Peyer's patch (tissue), 4 donors: ENCODE measurements around the gene METTL22. TPM values are rescaled to one million over a fixed set of nuclear protein-coding genes. Genes with fewer than 3 reads are reported as not detected.

ENCODE experiments used
- DNase-seq, 3 donors: peaks; one replicate each; pipeline ENCODE4 v3.0.0-alpha.2; 2017 to 2019
- H3K27ac ChIP-seq, 4 donors: fragments of 200-600 bp; sonication (generic); one replicate each; pipeline ENCODE4 v1.5.1; 2016 to 2019
- H3K27me3 ChIP-seq, 2 donors: fragments of 200-600 bp; sonication (generic); one replicate each; pipeline ENCODE4 v1.5.1; 2019
- H3K36me3 ChIP-seq, 3 donors: fragments of 200-600 bp; sonication (generic); one replicate each; pipeline ENCODE4 v1.5.1; 2016 to 2019
- H3K4me1 ChIP-seq, 4 donors: fragments of 200-600 bp; sonication (generic); one replicate each; pipeline ENCODE4 v1.5.1; 2016 to 2019
- H3K4me3 ChIP-seq, 4 donors: fragments of 200-600 bp; sonication (generic); 1 replicate in 3 of 4; 2 replicates in 1 of 4; pipeline ENCODE4 v1.5.1; 2016 to 2019; ENCODE audit warnings: mild to moderate bottlenecking in 1 of 4
- H3K9me3 ChIP-seq, 4 donors: fragments of 200-600 bp; sonication (generic); one replicate each; pipeline ENCODE4 v1.5.1; 2016 to 2019; ENCODE audit warnings: mild to moderate bottlenecking in 1 of 4
- CTCF ChIP-seq, 6 experiments: fragments of 450-650 bp in 4 of 6; fragments of 200-600 bp in 2 of 6; sonication (generic) in 1 of 6; IDR thresholded peaks; one replicate each; pipeline ENCODE4 v1.5.1; 2017 to 2019; ENCODE audit warnings: antibody characterized with exemption in 6 of 6, mild to moderate bottlenecking in 3 of 6, moderate library complexity in 1 of 6
- POLR2A ChIP-seq, 2 donors: fragments of 450-650 bp; IDR thresholded peaks; one replicate each; pipeline ENCODE4 v1.5.1; 2017; ENCODE audit warnings: antibody characterized with exemption in 2 of 2, mild to moderate bottlenecking in 2 of 2, moderate library complexity in 2 of 2
- total RNA-seq, 4 donors: library from RNA; depleted of rRNA; stranded (reverse); fragments of >200 nt; gene quantifications; one replicate each; pipeline ENCODE4 v1.1.0, GENCODE V29; 2016

METTL22 gene
- total RNA-seq, 4 donors from 2014 or later, result 25.0 to 86.5 (median 59.0) TPM

DNA sequence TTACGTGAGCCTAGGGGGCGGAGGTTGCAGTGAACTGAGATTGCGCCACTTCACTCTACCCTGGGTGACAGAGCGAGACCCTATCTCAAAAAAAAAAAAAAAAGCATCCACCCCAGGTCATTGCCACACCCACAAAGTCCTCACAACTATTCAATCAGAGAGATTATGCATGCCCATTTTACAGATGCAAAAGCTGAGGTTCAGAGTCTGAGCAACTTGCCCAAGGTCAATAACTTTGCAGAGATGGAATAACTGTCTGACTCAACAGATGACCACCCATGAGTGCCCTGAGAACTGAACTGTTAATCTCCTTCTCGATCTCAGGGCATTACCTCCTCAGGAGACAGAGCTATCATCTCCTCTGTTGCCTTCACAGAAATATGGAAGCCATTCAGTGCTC, 25.7 kb upstream of the METTL22 start:
- TF ChIP-seq CTCF (IDR thresholded peaks at IDR 0.05), result no peak

GRCh38 chr16:8596581-8596980, 24.9 kb upstream of the METTL22 start:
- no peak for DNase-seq
- Histone ChIP-seq H3K9me3 (peaks cover 0 to 4% (median 0%) of the 10 kb centered on the region in 4 donors), H3K27ac (no peak overlapping the region), H3K4me1 (no peaks in the 10 kb centered on the region), H3K4me3 (no peak overlapping the region), H3K27me3 (no peaks in the 10 kb centered on the region), H3K36me3 (no peaks in the 10 kb centered on the region)
- no peak for TF ChIP-seq POLR2A (IDR thresholded peaks at IDR 0.05)

More for the DNA sequence above, 25.7 kb upstream of the METTL22 start:
- DNase-seq, result no peak
- no peaks in the 10 kb centered on the region for H3K36me3 ChIP-seq
- no peaks in the 10 kb centered on the region for H3K27me3 ChIP-seq
- no peaks in the 10 kb centered on the region for H3K4me1 ChIP-seq
- peaks cover 0 to 4% (median 0%) of the 10 kb centered on the region in 4 donors for H3K9me3 ChIP-seq
- H3K4me3 ChIP-seq, result no peak overlapping the region
- no peak overlapping the region for H3K27ac ChIP-seq

GRCh38 chr16:8600144-8600775, 21.2 kb upstream of the METTL22 start:
- Histone ChIP-seq H3K9me3 (peaks cover 0 to 4% (median 0%) of the 10 kb centered on the region in 4 donors), H3K27me3 (no peaks in the 10 kb centered on the region), H3K4me3 (no peak overlapping the region), H3K4me1 (no peaks in the 10 kb centered on the region), H3K27ac (no peak overlapping the region), H3K36me3 (no peaks in the 10 kb centered on the region)
- DNase-seq, result no peak
- TF ChIP-seq POLR2A (IDR thresholded peaks at IDR 0.05), result no peak
- no peak for TF ChIP-seq CTCF (IDR thresholded peaks at IDR 0.05)

- TF ChIP-seq CTCF (IDR thresholded peaks at IDR 0.05) (no peak), POLR2A (IDR thresholded peaks at IDR 0.05) (no peak)
- no peak overlapping the region for H3K4me3 ChIP-seq
- DNase-seq, result no peak
Observed at GRCh38 chr16:8605554-8605953, 15.9 kb upstream of the METTL22 start.

GRCh38 chr16:8607214-8607613, 14.3 kb upstream of the METTL22 start:
- Histone ChIP-seq H3K27me3 (no peaks in the 10 kb centered on the region), H3K9me3 (no peaks in the 10 kb centered on the region), H3K4me1 (no peaks in the 10 kb centered on the region), H3K27ac (no peak overlapping the region), H3K4me3 (no peak overlapping the region), H3K36me3 (no peaks in the 10 kb centered on the region)
- TF ChIP-seq CTCF (IDR thresholded peaks at IDR 0.05) (no peak), POLR2A (IDR thresholded peaks at IDR 0.05) (no peak)
- no peak for DNase-seq

More at GRCh38 chr16:8605554-8605953, 15.9 kb upstream of the METTL22 start:
- Histone ChIP-seq H3K27me3 (no peaks in the 10 kb centered on the region), H3K36me3 (no peaks in the 10 kb centered on the region), H3K9me3 (no peaks in the 10 kb centered on the region), H3K4me1 (no peaks in the 10 kb centered on the region), H3K27ac (no peak overlapping the region)

- Histone ChIP-seq H3K27me3 (no peaks in the 10 kb centered on the region), H3K36me3 (no peaks in the 10 kb centered on the region), H3K27ac (no peak overlapping the region), H3K4me1 (no peaks in the 10 kb centered on the region), H3K4me3 (no peak overlapping the region), H3K9me3 (no peaks in the 10 kb centered on the region)
- TF ChIP-seq POLR2A (IDR thresholded peaks at IDR 0.05), result no peak
- TF ChIP-seq CTCF (IDR thresholded peaks at IDR 0.05), result no peak
- DNase-seq, result no peak
Observed at GRCh38 chr16:8611122-8611521, 10.4 kb upstream of the METTL22 start.
